B cell (primary cell): ENCODE data around the gene MICALL2. TPM values are rescaled to one million over a fixed set of nuclear protein-coding genes. Genes with fewer than 3 reads are reported as not detected.

ENCODE experiments used
- ATAC-seq: fragments of 200-7000 bp; cut with Tn5 transposase; one replicate; pipeline ENCODE4 v1.10.0; 2021; ENCODE audit warnings: low read depth, mild to moderate bottlenecking, moderate number of reproducible peaks, moderate library complexity
- CTCF ChIA-PET: fragments of 350-600 bp; sonication (Branson Sonifier 250); formaldehyde crosslinking; loops from one replicate; lab custom pipeline; 2021; ENCODE audit warnings: antibody characterized with exemption, inconsistent platforms; lab: Charles Lee
- POLR2A ChIA-PET: fragments of 350-600 bp; sonication (Branson Sonifier 250); formaldehyde crosslinking; loops from one replicate; lab custom pipeline; 2021; ENCODE audit warnings: antibody characterized with exemption; lab: Charles Lee
- DNase-seq: peaks from one replicate; pipeline ENCODE4 v3.0.0; 2013
- H2AFZ ChIP-seq: 2 replicates; pipeline ENCODE4 v1.6.1; 2012; ENCODE audit warnings: mild to moderate bottlenecking, low read depth, low read length; ENCODE audit not compliant: insufficient read depth, poor library complexity, severe bottlenecking
- H3K27ac ChIP-seq, 2 donors: 1 replicate in 1 of 2; 2 replicates in 1 of 2; pipeline ENCODE4 v1.5.1; 2012 to 2013; ENCODE audit warnings: low read length in 2 of 2, mild to moderate bottlenecking in 2 of 2, moderate library complexity in 1 of 2
- H3K27me3 ChIP-seq, 4 experiments: fragments of 200-600 bp in 1 of 4; sonication (generic) in 1 of 4; replicated peaks in 1 of 4; 1 replicate in 2 of 4; 2 replicates in 2 of 4; pipeline versions ENCODE4 v1.6.1 to v1.7.0; 2013 to 2016; ENCODE audit warnings: low read length in 3 of 4, mild to moderate bottlenecking in 2 of 4, mixed read lengths in 1 of 4, moderate library complexity in 1 of 4; ENCODE audit not compliant: insufficient read depth in 4 of 4, control insufficient read depth in 3 of 4; ENCODE audit errors: control extremely low read depth in 1 of 4
- H3K36me3 ChIP-seq, 2 experiments: replicated peaks in 1 of 2; 1 replicate in 1 of 2; 2 replicates in 1 of 2; pipeline versions ENCODE4 v1.6.1 to v1.7.1; 2013; ENCODE audit warnings: low read length in 1 of 2; ENCODE audit not compliant: insufficient read depth in 2 of 2, control insufficient read depth in 1 of 2; ENCODE audit errors: control extremely low read depth in 1 of 2, extremely low read depth in 1 of 2
- H3K4me1 ChIP-seq, 2 donors: fragments of 200-600 bp in 1 of 2; sonication (generic) in 1 of 2; 1 replicate in 1 of 2; 2 replicates in 1 of 2; pipeline versions ENCODE4 v1.5.1 to v1.6.1; 2013 to 2017; ENCODE audit warnings: low read length in 2 of 2; ENCODE audit not compliant: control insufficient read depth in 2 of 2, insufficient read depth in 2 of 2
- H3K4me2 ChIP-seq: replicated peaks from 2 replicates; pipeline ENCODE3; 2012; ENCODE audit warnings: mild to moderate bottlenecking, low read depth, low read length; ENCODE audit not compliant: poor library complexity, severe bottlenecking
- H3K4me3 ChIP-seq, 5 experiments: fragments of 200-600 bp in 1 of 5; sonication (generic) in 1 of 5; 1 replicate in 3 of 5; 2 replicates in 2 of 5; pipeline versions ENCODE4 v1.5.1 to v1.7.0; 2011 to 2016; ENCODE audit warnings: low read length in 4 of 5, mild to moderate bottlenecking in 4 of 5, low read depth in 2 of 5, control low read depth in 1 of 5, moderate library complexity in 1 of 5; ENCODE audit not compliant: insufficient read depth in 1 of 5; ENCODE audit errors: control extremely low read depth in 1 of 5, extremely low read depth in 1 of 5
- H3K79me2 ChIP-seq: fragments of 200-600 bp; sonication (generic); one replicate; pipeline ENCODE4 v1.6.0; 2016; ENCODE audit warnings: low read length; ENCODE audit not compliant: control insufficient read depth, insufficient read depth
- H3K9ac ChIP-seq: fragments of 200-600 bp; sonication (generic); 2 replicates; pipeline ENCODE4 v1.6.1; 2017; ENCODE audit warnings: mild to moderate bottlenecking, low read length, moderate library complexity
- H3K9me3 ChIP-seq, 3 donors: one replicate each; pipeline versions ENCODE4 v1.6.1 to v1.7.1; 2013; ENCODE audit warnings: low read length in 2 of 3; ENCODE audit not compliant: control insufficient read depth in 2 of 3, insufficient read depth in 1 of 3; ENCODE audit errors: control extremely low read depth in 1 of 3
- H4K20me1 ChIP-seq: 2 replicates; pipeline ENCODE4 v1.6.0; 2012; ENCODE audit warnings: mild to moderate bottlenecking, low read length; ENCODE audit not compliant: insufficient read depth, control insufficient read depth, poor library complexity, severe bottlenecking
- H3K27ac Mint-ChIP-seq: one replicate; pipeline ENCODE4 v1.8.0; 2021; ENCODE audit warnings: mixed read lengths
- H3K27me3 Mint-ChIP-seq: one replicate; pipeline ENCODE4 v1.8.0; 2021; ENCODE audit warnings: mixed read lengths
- H3K4me1 Mint-ChIP-seq: one replicate; pipeline ENCODE4 v1.8.0; 2021; ENCODE audit warnings: mixed read lengths
- H3K4me3 Mint-ChIP-seq: one replicate; pipeline ENCODE4 v1.8.0; 2021; ENCODE audit warnings: mixed read lengths
- H3K9me3 Mint-ChIP-seq: one replicate; pipeline ENCODE4 v1.8.0; 2022; ENCODE audit warnings: mixed read lengths; ENCODE audit not compliant: insufficient read depth
- EZH2 ChIP-seq: IDR thresholded peaks from 2 replicates; pipeline ENCODE4 v1.6.1; 2012; ENCODE audit warnings: borderline replicate concordance, low read depth, mild to moderate bottlenecking, moderate library complexity, low read length; ENCODE audit not compliant: insufficient read depth, poor library complexity, severe bottlenecking
- WGBS: methylation state at CpG from one replicate; pipeline ENCODE4 v1.1.5; 2013; ENCODE audit warnings: missing lambda C conversion rate; ENCODE audit not compliant: insufficient coverage; 5-methylcytosine and 5-hydroxymethylcytosine counted together
- intact Hi-C: fragments of 100-400 bp; cut with micrococcal nuclease; formaldehyde crosslinking; loops from one replicate; pipeline ENCODE4 v1.10.0; 2022
- polyA plus RNA-seq: library from polyadenylated mRNA; depleted of rRNA; stranded (reverse); fragments of >200 nt; gene quantifications from 2 replicates; pipeline ENCODE4 v1.2.3, GENCODE V29; 2012
- total RNA-seq, 2 donors: library from RNA; stranded (reverse); fragments of 120-200 nt in 1 of 2; gene quantifications; 1 replicate in 1 of 2; 2 replicates in 1 of 2; pipeline versions ENCODE4 v1.2.3 to v1.2.4, GENCODE V29; 2013 to 2022
- TF ChIP-seq, protein P1 (sequence below): fragments of 200-600 bp; IDR thresholded peaks from one replicate; pipeline ENCODE4 v1.8.0; 2022; ENCODE audit warnings: antibody characterized with exemption, mild to moderate bottlenecking

Gene MICALL2
- total and polyA plus RNA-seq, 2 donors (not counting 1 experiment from before 2014, with no cell fraction given): 0.85 to 0.94 TPM

DNA sequence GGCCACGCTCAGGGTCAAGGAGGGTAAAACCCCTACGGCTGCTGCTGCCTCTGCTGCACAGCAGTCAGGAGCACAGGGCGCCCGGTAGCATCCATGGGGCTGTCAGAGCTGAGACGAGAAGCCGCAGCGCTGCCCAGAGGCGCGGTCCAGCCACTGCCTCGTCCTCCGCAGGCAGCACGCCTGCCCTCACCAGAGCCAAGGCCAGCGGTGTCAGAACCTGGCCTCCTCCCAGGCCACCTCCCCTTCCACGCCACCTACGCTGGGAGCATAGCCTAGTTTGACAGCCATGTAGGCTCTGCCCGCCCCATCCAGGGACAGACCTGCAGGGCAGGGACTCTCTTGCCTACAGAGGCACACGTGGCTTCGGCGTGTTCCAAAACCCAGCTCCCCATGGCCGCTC, 28.7 kb upstream of the MICALL2 start:
- Mint-ChIP-seq H3K9me3 (no peaks in the 10 kb centered on the region), H3K4me1 (no peaks in the 10 kb centered on the region), H3K27ac (no peak overlapping the region), H3K27me3 (no peaks in the 10 kb centered on the region), H3K4me3 (no peak overlapping the region)
- H3K4me3 ChIP-seq: no peak overlapping the region
- no peaks in the 10 kb centered on the region for H3K4me1 ChIP-seq
- no peak overlapping the region for H3K4me2 ChIP-seq
- intact Hi-C loops: no loop called here
- TF ChIP-seq, protein P1, sequence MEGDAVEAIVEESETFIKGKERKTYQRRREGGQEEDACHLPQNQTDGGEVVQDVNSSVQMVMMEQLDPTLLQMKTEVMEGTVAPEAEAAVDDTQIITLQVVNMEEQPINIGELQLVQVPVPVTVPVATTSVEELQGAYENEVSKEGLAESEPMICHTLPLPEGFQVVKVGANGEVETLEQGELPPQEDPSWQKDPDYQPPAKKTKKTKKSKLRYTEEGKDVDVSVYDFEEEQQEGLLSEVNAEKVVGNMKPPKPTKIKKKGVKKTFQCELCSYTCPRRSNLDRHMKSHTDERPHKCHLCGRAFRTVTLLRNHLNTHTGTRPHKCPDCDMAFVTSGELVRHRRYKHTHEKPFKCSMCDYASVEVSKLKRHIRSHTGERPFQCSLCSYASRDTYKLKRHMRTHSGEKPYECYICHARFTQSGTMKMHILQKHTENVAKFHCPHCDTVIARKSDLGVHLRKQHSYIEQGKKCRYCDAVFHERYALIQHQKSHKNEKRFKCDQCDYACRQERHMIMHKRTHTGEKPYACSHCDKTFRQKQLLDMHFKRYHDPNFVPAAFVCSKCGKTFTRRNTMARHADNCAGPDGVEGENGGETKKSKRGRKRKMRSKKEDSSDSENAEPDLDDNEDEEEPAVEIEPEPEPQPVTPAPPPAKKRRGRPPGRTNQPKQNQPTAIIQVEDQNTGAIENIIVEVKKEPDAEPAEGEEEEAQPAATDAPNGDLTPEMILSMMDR: no peak
- no peak for TF ChIP-seq EZH2
- no peak overlapping the region for H3K9ac ChIP-seq
- 93% methylated on average over 20 of the region's 20 CpGs for WGBS
- CTCF ChIA-PET: no interaction called here
- H3K79me2 ChIP-seq: no peaks in the 10 kb centered on the region
- H3K9me3 ChIP-seq: no peaks in the 10 kb centered on the region
- no peak overlapping the region for H3K27ac ChIP-seq
- DNase-seq: no peak
- H2AFZ ChIP-seq: no peak overlapping the region
- peaks cover 0 to 81% of the 10 kb centered on the region in 2 experiments for H3K36me3 ChIP-seq
- no peaks in the 10 kb centered on the region for H3K27me3 ChIP-seq
- POLR2A ChIA-PET: no interaction called here
- peaks cover 6% of the 10 kb centered on the region for H4K20me1 ChIP-seq
- ATAC-seq: no peak

DNA sequence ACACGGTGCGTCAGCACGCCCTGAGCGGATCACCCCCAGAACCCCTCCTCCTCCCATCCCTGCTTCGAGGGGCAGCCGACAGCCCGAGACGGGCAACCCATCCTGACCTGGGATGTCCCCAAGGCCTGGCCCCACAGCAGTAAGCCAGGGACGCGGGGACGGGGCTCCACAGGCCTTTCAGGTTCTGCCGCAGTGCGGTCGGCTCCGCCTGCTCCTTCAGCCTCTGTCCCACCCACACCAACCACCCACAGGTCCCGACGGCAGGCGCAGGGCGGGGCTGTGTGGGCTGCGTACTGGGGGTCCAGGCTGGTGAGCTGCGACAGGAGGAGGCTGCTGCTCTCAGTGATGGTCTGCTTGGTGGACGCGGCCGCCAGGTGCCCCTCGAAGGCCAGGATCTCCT, 28.2 kb upstream of the MICALL2 start:
- Mint-ChIP-seq H3K4me3 (no peak overlapping the region), H3K27me3 (no peaks in the 10 kb centered on the region)
- H3K36me3 ChIP-seq: peaks cover 0 to 87% of the 10 kb centered on the region in 2 experiments

More for the DNA sequence above, 28.2 kb upstream of the MICALL2 start:
- H3K9me3 Mint-ChIP-seq: no peaks in the 10 kb centered on the region
- Histone ChIP-seq H3K27ac (no peak overlapping the region), H3K27me3 (no peaks in the 10 kb centered on the region), H3K9ac (no peak overlapping the region), H3K4me1 (no peaks in the 10 kb centered on the region), H2AFZ (no peak overlapping the region), H4K20me1 (peaks cover 6% of the 10 kb centered on the region), H3K4me3 (no peak overlapping the region), H3K4me2 (no peak overlapping the region), H3K79me2 (no peaks in the 10 kb centered on the region), H3K9me3 (no peaks in the 10 kb centered on the region)
- intact Hi-C loops: no loop called here
- WGBS: 95% methylated on average over 25 of the region's 25 CpGs
- POLR2A ChIA-PET: no interaction called here
- no peak for TF ChIP-seq EZH2
- TF ChIP-seq, protein P1: no peak
- H3K27ac Mint-ChIP-seq: no peak overlapping the region
- H3K4me1 Mint-ChIP-seq: no peaks in the 10 kb centered on the region
- CTCF ChIA-PET: no interaction called here
- DNase-seq: no peak
- no peak for ATAC-seq
